Keratinocyte (primary cell): Measurements from ENCODE around the gene ZCCHC7. TPM values are rescaled to one million over a fixed set of nuclear protein-coding genes. Genes with fewer than 3 reads are reported as not detected.

ENCODE experiments used
- DNase-seq: peaks from one replicate; pipeline ENCODE4 v3.0.0-alpha.2; 2011; ENCODE audit warnings: low read depth, missing footprints, low spot score
- FAIRE-seq: peaks from 2 replicates; lab custom pipeline; 2011; peaks lifted over from hg19 to GRCh38; lab: Jason Lieb, UNC
- H2AFZ ChIP-seq: 2 replicates; pipeline ENCODE4 v1.6.0; 2012; ENCODE audit warnings: low read length, control low read depth, inconsistent platforms; ENCODE audit not compliant: control insufficient read depth
- H3K27ac ChIP-seq: 2 replicates; pipeline ENCODE4 v1.5.1; 2011; ENCODE audit warnings: low read length; ENCODE audit not compliant: control insufficient read depth, insufficient read depth
- H3K27me3 ChIP-seq: 3 replicates; pipeline ENCODE4 v1.6.0; 2011; ENCODE audit warnings: low read length; ENCODE audit not compliant: control insufficient read depth, insufficient read depth; ENCODE audit errors: extremely low read depth
- H3K36me3 ChIP-seq, 2 experiments: 2 replicates in 1 of 2; 3 replicates in 1 of 2; pipeline ENCODE4 v1.5.1; 2011; ENCODE audit warnings: low read length in 2 of 2, mild to moderate bottlenecking in 1 of 2; ENCODE audit not compliant: control insufficient read depth in 2 of 2, insufficient read depth in 2 of 2; ENCODE audit errors: extremely low read depth in 1 of 2
- H3K4me1 ChIP-seq: 3 replicates; pipeline ENCODE4 v1.5.1; 2011; ENCODE audit warnings: low read length; ENCODE audit not compliant: control insufficient read depth, insufficient read depth; ENCODE audit errors: extremely low read depth
- H3K4me2 ChIP-seq: 3 replicates; pipeline ENCODE4 v1.6.0; 2011; ENCODE audit warnings: low read depth, low read length; ENCODE audit not compliant: control insufficient read depth, insufficient read depth; ENCODE audit errors: extremely low read depth
- H3K4me3 ChIP-seq, 3 experiments: fragments of 200-600 bp in 1 of 3; sonication (generic) in 1 of 3; 2 replicates in 2 of 3; 3 replicates in 1 of 3; pipeline ENCODE4 v1.5.1; 2011 to 2016; ENCODE audit warnings: low read length in 3 of 3, mild to moderate bottlenecking in 3 of 3, control low read depth in 2 of 3, inconsistent platforms in 1 of 3, low read depth in 1 of 3, mixed read lengths in 1 of 3, mixed run types in 1 of 3, moderate library complexity in 1 of 3; ENCODE audit not compliant: control insufficient read depth in 2 of 3, insufficient read depth in 2 of 3; ENCODE audit errors: extremely low read depth in 1 of 3
- H3K79me2 ChIP-seq: 2 replicates; pipeline ENCODE4 v1.6.0; 2012; ENCODE audit warnings: low read length; ENCODE audit not compliant: control insufficient read depth, insufficient read depth
- H3K9ac ChIP-seq: 3 replicates; pipeline ENCODE4 v1.6.0; 2011; ENCODE audit warnings: low read length; ENCODE audit not compliant: control insufficient read depth, insufficient read depth; ENCODE audit errors: extremely low read depth
- H3K9me1 ChIP-seq: 3 replicates; pipeline ENCODE4 v1.6.0; 2011; ENCODE audit warnings: low read length; ENCODE audit not compliant: control insufficient read depth, insufficient read depth; ENCODE audit errors: extremely low read depth
- H3K9me3 ChIP-seq: 2 replicates; pipeline ENCODE4 v1.5.1; 2012; ENCODE audit warnings: low read depth, low read length; ENCODE audit not compliant: control insufficient read depth
- H4K20me1 ChIP-seq: 3 replicates; pipeline ENCODE4 v1.6.0; 2011; ENCODE audit warnings: low read length; ENCODE audit not compliant: control insufficient read depth, insufficient read depth; ENCODE audit errors: extremely low read depth
- CTCF ChIP-seq, 3 experiments: IDR thresholded peaks in 1 of 3; conservative IDR thresholded peaks in 1 of 3; optimal IDR thresholded peaks in 1 of 3; 2 replicates in 2 of 3; 3 replicates in 1 of 3; pipeline versions ENCODE3 to v1.5.1; 2011; ENCODE audit warnings: low read length in 3 of 3, mild to moderate bottlenecking in 3 of 3, moderate library complexity in 2 of 3, control low read depth in 1 of 3, inconsistent platforms in 1 of 3; ENCODE audit not compliant: insufficient read depth in 2 of 3; ENCODE audit errors: extremely low read depth in 1 of 3
- EZH2 ChIP-seq: IDR thresholded peaks from one replicate; pipeline ENCODE4 v1.6.1; 2012; ENCODE audit warnings: inconsistent platforms, mild to moderate bottlenecking, low read length, moderate library complexity
- dilution Hi-C: fragments of 300-500 bp; cut with MboI; formaldehyde crosslinking; loops from one replicate; pipeline ENCODE4 v1.7.0; 2020; ENCODE audit warnings: low sequenced_read_pairs; ENCODE audit not compliant: extremely low pct_ligation_motif_present
- polyA plus RNA-seq, 5 experiments: library from polyadenylated mRNA; depleted of rRNA in 3 of 5; stranded (reverse) in 3 of 5; stranded (forward) in 1 of 5; unstranded in 1 of 5; fragments of >200 nt; gene quantifications; 1 replicate in 1 of 5; 2 replicates in 3 of 5; 3 replicates in 1 of 5; pipeline versions ENCODE4 v1.2.1 to v1.2.3, GENCODE V29; 2011 to 2012; ENCODE audit warnings: missing spikeins in 2 of 5, low read depth in 1 of 5, low replicate concordance in 1 of 5

The ZCCHC7 gene
- polyA plus RNA-seq, 1 donor (not counting 4 experiments of a cell fraction or from before 2014, with no cell fraction given), result 16.5 TPM

- Histone ChIP-seq H3K36me3 (no peaks in the 10 kb centered on the region), H3K9me3 (no peaks in the 10 kb centered on the region), H2AFZ (no peak overlapping the region), H3K9ac (peak overlapping the region; percentile 56), H3K9me1 (no peaks in the 10 kb centered on the region), H3K4me1 (peaks cover 16% of the 10 kb centered on the region), H3K27ac (peak overlapping the region; percentile 91), H3K27me3 (no peaks in the 10 kb centered on the region), H3K4me2 (peak overlapping the region; percentile 47), H3K79me2 (no peaks in the 10 kb centered on the region), H3K4me3 (no peak overlapping the region), H4K20me1 (no peaks in the 10 kb centered on the region)
- dilution Hi-C loops, result no loop called here
- DNase-seq (peak; percentile 41), FAIRE-seq (peak; percentile 100)
- no peak for TF ChIP-seq EZH2
- TF ChIP-seq CTCF (optimal IDR thresholded peaks at IDR 0.05 in 1 of 3, IDR thresholded peaks at IDR 0.05 in 1 of 3, conservative IDR thresholded peaks at IDR 0.05 in 1 of 3; ENCODE audit: extremely low read depth in 1 of 3, insufficient read depth in 2 of 3, low read length in 3 of 3), result no peak
These were observed 230.3 kb downstream of the ZCCHC7 start for GRCh38 chr9:37350486-37351190.

GRCh38 chr9:37353791-37354190 is 233.4 kb downstream of the ZCCHC7 start:
- FAIRE-seq (no peak), DNase-seq (no peak)
- peaks cover 0 to 4% of the 10 kb centered on the region in 2 experiments for H3K36me3 ChIP-seq
- no peaks in the 10 kb centered on the region for H3K9me1 ChIP-seq
- H3K4me2 ChIP-seq, result no peak overlapping the region
- no peak overlapping the region for H2AFZ ChIP-seq
- peaks cover 16% of the 10 kb centered on the region for H3K4me1 ChIP-seq
- no peak overlapping the region for H3K4me3 ChIP-seq
- no peak overlapping the region for H3K9ac ChIP-seq
- dilution Hi-C loops, result no loop called here
- no peaks in the 10 kb centered on the region for H3K9me3 ChIP-seq
- H3K27ac ChIP-seq, result no peak overlapping the region
- TF ChIP-seq CTCF (optimal IDR thresholded peaks at IDR 0.05 in 1 of 3, IDR thresholded peaks at IDR 0.05 in 1 of 3, conservative IDR thresholded peaks at IDR 0.05 in 1 of 3; ENCODE audit: extremely low read depth in 1 of 3, insufficient read depth in 2 of 3, low read length in 3 of 3), result no peak
- TF ChIP-seq EZH2, result no peak
- H3K79me2 ChIP-seq, result no peaks in the 10 kb centered on the region
- H4K20me1 ChIP-seq, result no peaks in the 10 kb centered on the region
- no peaks in the 10 kb centered on the region for H3K27me3 ChIP-seq
